ENCODE measurements around the gene TMCC3. TPM values are rescaled to one million over a fixed set of nuclear protein-coding genes. Genes with fewer than 3 reads are reported as not detected.

Gene TMCC3
- total and polyA plus RNA-seq, 2 experiments from 2014 or later = 0.11 to 0.46 TPM

- no peak for TF ChIP-seq EZH2phosphoT487 (IDR thresholded peaks at IDR 0.05; ENCODE audit: insufficient read depth, low read depth)
- TF ChIP-seq EZH2 (IDR thresholded peaks at IDR 0.05; ENCODE audit: insufficient read depth, poor library complexity, severe bottlenecking) = no peak
- H4K20me1 ChIP-seq (ENCODE audit: insufficient read depth) = no peaks in the 10 kb centered on the region
- H3F3A ChIP-seq (ENCODE audit: insufficient read depth) = peaks cover under 1% of the 10 kb centered on the region; the same call in 1 of the 2 replicates
- in situ Hi-C loops (cut with MboI) = no loop called here
- no peak overlapping the region for H2AFZ ChIP-seq
- H3K9me3 ChIP-seq (ENCODE audit: low read depth) = no peaks in the 10 kb centered on the region
- no peaks in the 10 kb centered on the region for H3K79me2 ChIP-seq (ENCODE audit: insufficient read depth)
- no peaks in the 10 kb centered on the region; the same call in 1 of the 2 replicates for H3K4me1 ChIP-seq (ENCODE audit: insufficient read depth)
- H3K27ac ChIP-seq = no peak overlapping the region
- WGBS, 2 experiments (ENCODE audit: low coverage in 1 of 2, low lambda C conversion rate in 2 of 2, missing lambda C conversion rate in 2 of 2) = 93 to 94% methylated on average over 1 of the region's 1 CpG
- H3K9ac ChIP-seq = no peak overlapping the region
- no peaks in the 10 kb centered on the region for H3K9me2 ChIP-seq (ENCODE audit: insufficient read depth)
- no peaks in the 10 kb centered on the region for H3K27me3 ChIP-seq (replicated peaks; ENCODE audit: insufficient read depth)
- H3K36me3 ChIP-seq (ENCODE audit: low read depth) = no peaks in the 10 kb centered on the region
- no peak overlapping the region for H3K4me2 ChIP-seq (ENCODE audit: unreplicated experiment)
- H3K4me3 ChIP-seq = no peak overlapping the region
- no peak for DNase-seq
Measured at GRCh38 chr12:94638521-94638920, 11.8 kb downstream of the TMCC3 start.

GRCh38 chr12:94637390-94638113 lies 12.8 kb downstream of the TMCC3 start:
- Histone ChIP-seq H3K27ac (no peak overlapping the region), H3K9ac (no peak overlapping the region), H4K20me1 (ENCODE audit: insufficient read depth) (no peaks in the 10 kb centered on the region), H2AFZ (no peak overlapping the region), H3K4me3 (no peak overlapping the region), H3K9me2 (ENCODE audit: insufficient read depth) (no peaks in the 10 kb centered on the region), H3K79me2 (ENCODE audit: insufficient read depth) (no peaks in the 10 kb centered on the region), H3K4me1 (ENCODE audit: insufficient read depth) (no peaks in the 10 kb centered on the region), H3K36me3 (ENCODE audit: low read depth) (no peaks in the 10 kb centered on the region), H3K4me2 (ENCODE audit: unreplicated experiment) (no peak overlapping the region), H3K9me3 (ENCODE audit: low read depth) (no peaks in the 10 kb centered on the region), H3F3A (ENCODE audit: insufficient read depth) (no peaks in the 10 kb centered on the region), H3K27me3 (replicated peaks; ENCODE audit: insufficient read depth) (no peaks in the 10 kb centered on the region)
- no peak for DNase-seq
- in situ Hi-C loops (cut with MboI) = no loop called here
- TF ChIP-seq EZH2 (IDR thresholded peaks at IDR 0.05; ENCODE audit: insufficient read depth, poor library complexity, severe bottlenecking) = no peak
- TF ChIP-seq EZH2phosphoT487 (IDR thresholded peaks at IDR 0.05; ENCODE audit: insufficient read depth, low read depth) = no peak
- whole genome bisulfite sequencing, 2 experiments (ENCODE audit: low coverage in 1 of 2, low lambda C conversion rate in 2 of 2, missing lambda C conversion rate in 2 of 2) = 94 to 98% methylated on average over 4 of the region's 4 CpGs

GRCh38 chr12:94636462-94637085 lies 13.8 kb downstream of the TMCC3 start:
- no peaks in the 10 kb centered on the region for H4K20me1 ChIP-seq (ENCODE audit: insufficient read depth)
- no peaks in the 10 kb centered on the region for H3K4me1 ChIP-seq (ENCODE audit: insufficient read depth)
- no peak overlapping the region for H3K4me3 ChIP-seq
- H3F3A ChIP-seq (ENCODE audit: insufficient read depth) = no peaks in the 10 kb centered on the region
- H2AFZ ChIP-seq = no peak overlapping the region
- H3K4me2 ChIP-seq (ENCODE audit: unreplicated experiment) = no peak overlapping the region
- H3K9me3 ChIP-seq (ENCODE audit: low read depth) = no peaks in the 10 kb centered on the region
- no peaks in the 10 kb centered on the region for H3K27me3 ChIP-seq (replicated peaks; ENCODE audit: insufficient read depth)
- DNase-seq = no peak
- no peaks in the 10 kb centered on the region for H3K36me3 ChIP-seq (ENCODE audit: low read depth)
- TF ChIP-seq EZH2 (IDR thresholded peaks at IDR 0.05; ENCODE audit: insufficient read depth, poor library complexity, severe bottlenecking) (no peak), EZH2phosphoT487 (IDR thresholded peaks at IDR 0.05; ENCODE audit: insufficient read depth, low read depth) (no peak)
- 83 to 85% methylated on average over 3 of the region's 3 CpGs for WGBS, 2 experiments (ENCODE audit: low coverage in 1 of 2, low lambda C conversion rate in 2 of 2, missing lambda C conversion rate in 2 of 2)
- no peaks in the 10 kb centered on the region for H3K79me2 ChIP-seq (ENCODE audit: insufficient read depth)
- H3K9me2 ChIP-seq (ENCODE audit: insufficient read depth) = no peaks in the 10 kb centered on the region
- in situ Hi-C loops (cut with MboI) = no loop called here
- no peak overlapping the region for H3K27ac ChIP-seq
- H3K9ac ChIP-seq = no peak overlapping the region

- H3K79me2 ChIP-seq (ENCODE audit: insufficient read depth) = no peaks in the 10 kb centered on the region
Measured at GRCh38 chr12:94634717-94635116, 15.6 kb downstream of the TMCC3 start.

More at GRCh38 chr12:94634717-94635116, 15.6 kb downstream of the TMCC3 start:
- 82 to 92% methylated on average over 2 of the region's 2 CpGs for WGBS, 2 experiments (ENCODE audit: low coverage in 1 of 2, low lambda C conversion rate in 2 of 2, missing lambda C conversion rate in 2 of 2)
- Histone ChIP-seq H3K36me3 (ENCODE audit: low read depth) (no peaks in the 10 kb centered on the region), H3K27ac (no peak overlapping the region), H3K4me1 (ENCODE audit: insufficient read depth) (no peaks in the 10 kb centered on the region), H3F3A (ENCODE audit: insufficient read depth) (no peaks in the 10 kb centered on the region), H2AFZ (no peak overlapping the region), H3K9me2 (ENCODE audit: insufficient read depth) (no peaks in the 10 kb centered on the region), H4K20me1 (ENCODE audit: insufficient read depth) (no peaks in the 10 kb centered on the region), H3K4me3 (no peak overlapping the region), H3K4me2 (ENCODE audit: unreplicated experiment) (no peak overlapping the region), H3K9ac (no peak overlapping the region), H3K9me3 (ENCODE audit: low read depth) (no peaks in the 10 kb centered on the region), H3K27me3 (replicated peaks; ENCODE audit: insufficient read depth) (no peaks in the 10 kb centered on the region)
- TF ChIP-seq EZH2phosphoT487 (IDR thresholded peaks at IDR 0.05; ENCODE audit: insufficient read depth, low read depth) (no peak), EZH2 (IDR thresholded peaks at IDR 0.05; ENCODE audit: insufficient read depth, poor library complexity, severe bottlenecking) (no peak)
- in situ Hi-C loops (cut with MboI) = no loop called here
- no peak for DNase-seq
